GM12878 (cell line): ENCODE measurements around the gene OOSP3. TPM values are rescaled to one million over a fixed set of nuclear protein-coding genes. Genes with fewer than 3 reads are reported as not detected.
"Not testable (repeated sequence)": the region's sequence is repeated elsewhere in the genome, so short reads cannot be mapped to it uniquely, and the experiment has no call there.

ENCODE experiments used
- ATAC-seq: fragments of 200-7000 bp; cut with Tn5 transposase; 3 replicates; pipeline ENCODE4 v1.9.1; 2020; ENCODE audit warnings: mild to moderate bottlenecking, moderate library complexity
- BruUV-seq: library from RNA; stranded (reverse); fragments of 400-500 nt; replicated peaks from 2 replicates; lab custom pipeline; 2021; lab: Mats Ljungman, UMichigan
- CTCF ChIA-PET: fragments of 300-600 bp; sonication (Branson Sonifier 250); formaldehyde crosslinking; extraction: SDS; loops from one replicate; lab custom pipeline; 2021; ENCODE audit warnings: inconsistent platforms; lab: Yijun Ruan, JAX
- POLR2A ChIA-PET: fragments of 350-600 bp; formaldehyde crosslinking; extraction: SDS; loops from one replicate; lab custom pipeline; 2021; ENCODE audit warnings: inconsistent platforms; lab: Charles Lee
- RAD21 ChIA-PET: fragments of 300-600 bp; sonication (Branson Sonifier 250); formaldehyde crosslinking; loops from one replicate; lab custom pipeline; 2023; ENCODE audit warnings: antibody characterized with exemption; ENCODE audit not compliant: unreplicated experiment; lab: Charles Lee
- SMC1A ChIA-PET: fragments of 300-600 bp; sonication (Branson Sonifier 250); formaldehyde crosslinking; loops from one replicate; lab custom pipeline; 2023; ENCODE audit not compliant: unreplicated experiment, uncharacterized antibody; lab: Charles Lee
- DNase-seq: peaks from one replicate; pipeline ENCODE4 v3.0.0-alpha.2; 2011; ENCODE audit warnings: low read depth, low spot score
- FAIRE-seq: peaks from 3 replicates; lab custom pipeline; 2011; peaks lifted over from hg19 to GRCh38; lab: Jason Lieb, UNC
- H2AFZ ChIP-seq: 2 replicates; pipeline ENCODE4 v1.6.0; 2011; ENCODE audit warnings: low read depth, low read length, control low read depth; ENCODE audit not compliant: control insufficient read depth
- H3K27ac ChIP-seq: 2 replicates; pipeline ENCODE4 v1.5.1; 2011; ENCODE audit warnings: control low read depth; ENCODE audit not compliant: control insufficient read depth, insufficient read depth
- H3K27me3 ChIP-seq, 2 experiments: replicated peaks in 1 of 2; 2 replicates each; pipeline versions ENCODE4 v1.6.0 to v1.6.1; 2011; ENCODE audit warnings: low read length in 1 of 2; ENCODE audit not compliant: control insufficient read depth in 2 of 2, insufficient read depth in 2 of 2
- H3K36me3 ChIP-seq, 2 experiments: 2 replicates each; pipeline ENCODE4 v1.5.1; 2011; ENCODE audit warnings: low read length in 1 of 2; ENCODE audit not compliant: control insufficient read depth in 2 of 2, insufficient read depth in 2 of 2
- H3K4me1 ChIP-seq: 2 replicates; pipeline ENCODE4 v1.6.1; 2011; ENCODE audit warnings: mild to moderate bottlenecking, low read length, moderate library complexity, mixed read lengths; ENCODE audit not compliant: control insufficient read depth, insufficient read depth
- H3K4me2 ChIP-seq: 2 replicates; pipeline ENCODE4 v1.6.0; 2011; ENCODE audit warnings: control low read depth; ENCODE audit not compliant: control insufficient read depth, insufficient read depth
- H3K4me3 ChIP-seq: fragments of 200-600 bp; sonication (generic); 2 replicates; pipeline ENCODE4 v1.5.1; 2016
- H3K79me2 ChIP-seq: 2 replicates; pipeline ENCODE4 v1.6.0; 2011; ENCODE audit warnings: low read length; ENCODE audit not compliant: control insufficient read depth, insufficient read depth
- H3K9ac ChIP-seq: 2 replicates; pipeline ENCODE4 v1.8.0; 2011; ENCODE audit warnings: low read length, control low read depth, mixed read lengths; ENCODE audit not compliant: control insufficient read depth, insufficient read depth
- H3K9me3 ChIP-seq: replicated peaks from 3 replicates; pipeline ENCODE4 v1.5.1; 2011; ENCODE audit warnings: mild to moderate bottlenecking, low read length; ENCODE audit not compliant: control insufficient read depth, insufficient read depth
- H4K20me1 ChIP-seq: 2 replicates; pipeline ENCODE4 v1.6.0; 2011; ENCODE audit not compliant: control insufficient read depth, insufficient read depth
- CHD2 ChIP-seq: IDR thresholded peaks from 2 replicates; pipeline ENCODE4 v1.6.1; 2011; ENCODE audit warnings: low read depth, low read length, improper control_type of control experiment, borderline replicate concordance
- REST ChIP-seq: IDR thresholded peaks from 2 replicates; pipeline ENCODE4 v1.6.1; 2012; ENCODE audit warnings: mild to moderate bottlenecking, low read depth, low read length
- SMAD1 ChIP-seq: fragments of 450-650 bp; IDR thresholded peaks from 2 replicates; pipeline ENCODE4 v1.6.1; 2018; ENCODE audit warnings: mild to moderate bottlenecking, low read depth; ENCODE audit not compliant: partially characterized antibody
- YY1 ChIP-seq: IDR thresholded peaks from 2 replicates; pipeline ENCODE4 v1.6.1; 2011; ENCODE audit warnings: low read depth, mild to moderate bottlenecking, low read length
- ZBED1 ChIP-seq: IDR thresholded peaks from 2 replicates; pipeline ENCODE4 v1.6.1; 2016; ENCODE audit warnings: borderline replicate concordance
- ZZZ3 ChIP-seq: IDR thresholded peaks from 2 replicates; pipeline ENCODE4 v1.6.1; 2011; ENCODE audit warnings: low read depth; ENCODE audit not compliant: control insufficient read depth, insufficient read length
- WGBS: methylation state at CpG from one replicate; pipeline ENCODE4 v1.1.6; 2016; ENCODE audit warnings: low lambda C conversion rate; ENCODE audit not compliant: insufficient replicate concordance, insufficient coverage; ENCODE audit errors: missing lambda C conversion rate; 5-methylcytosine and 5-hydroxymethylcytosine counted together
- in situ Hi-C: fragments of 300-500 bp; cut with MboI; formaldehyde crosslinking; loops from 9 replicates; pipeline ENCODE4 v1.14.3; 2018; ENCODE audit warnings: mixed read lengths
- intact Hi-C: fragments of 100-400 bp; cut with micrococcal nuclease; formaldehyde crosslinking; loops from one replicate; pipeline ENCODE4 v1.14.2; 2022; ENCODE audit not compliant: unreplicated experiment
- polyA plus RNA-seq, 11 experiments: library from polyadenylated mRNA; depleted of rRNA in 4 of 11; unstranded in 6 of 11; stranded (reverse) in 5 of 11; fragments of >200 nt; fragmentation: Nextera tagmentation in 4 of 11; fragmentation: Illumina TruSeq in 1 of 11; extraction: Ambion mirVana in 4 of 11; extraction: Trizol in 1 of 11; gene quantifications; 1 replicate in 1 of 11; 2 replicates in 10 of 11; pipeline versions ENCODE4 v1.2.1 to v1.2.3, GENCODE V29; 2011 to 2016; ENCODE audit warnings: inconsistent platforms in 2 of 11, missing spikeins in 2 of 11, low read depth in 1 of 11
- total RNA-seq, 4 experiments: library from RNA; depleted of rRNA in 3 of 4; stranded (reverse); fragments of >200 nt in 3 of 4; fragmentation: Illumina TruSeq in 1 of 4; extraction: Trizol in 1 of 4; gene quantifications; 2 replicates each; pipeline versions ENCODE4 v1.2.1 to v1.2.3, GENCODE V29; 2013 to 2021

OOSP3 gene
- total and polyA plus RNA-seq, 10 of the 15 experiments (the other 5 are each of a cell fraction or from before 2014, with no cell fraction given) = 0.07 TPM; not detected in 9

- H3K4me2 ChIP-seq, H2AFZ ChIP-seq, FAIRE-seq, H3K4me1 ChIP-seq, H4K20me1 ChIP-seq, SMC1A ChIA-PET, in situ Hi-C loops, CTCF ChIA-PET, H3K4me3 ChIP-seq, H3K9ac ChIP-seq, H3K9me3 ChIP-seq, POLR2A ChIA-PET, intact Hi-C loops, H3K79me2 ChIP-seq, H3K27ac ChIP-seq, BruUV-seq, H3K27me3 ChIP-seq, RAD21 ChIA-PET, H3K36me3 ChIP-seq, ATAC-seq, DNase-seq: not testable (repeated sequence)
- 37% methylated on average over 5 of the region's 5 CpGs for WGBS
These were observed 27.2 kb upstream of the OOSP3 start for GRCh38 chr11:59851416-59851815.

GRCh38 chr11:59854871-59855270 lies 23.7 kb upstream of the OOSP3 start:
- Histone ChIP-seq H2AFZ (no peak overlapping the region), H3K36me3 (no peaks in the 10 kb centered on the region), H4K20me1 (no peaks in the 10 kb centered on the region), H3K79me2 (no peaks in the 10 kb centered on the region), H3K4me1 (no peaks in the 10 kb centered on the region), H3K27ac (no peak overlapping the region), H3K4me3 (no peak overlapping the region), H3K27me3 (no peaks in the 10 kb centered on the region), H3K9ac (no peak overlapping the region), H3K9me3 (no peaks in the 10 kb centered on the region), H3K4me2 (no peak overlapping the region)
- RAD21 ChIA-PET = no interaction called here
- CTCF ChIA-PET = no interaction called here
- no peak for FAIRE-seq
- SMC1A ChIA-PET = no interaction called here
- in situ Hi-C loops (no loop called here), intact Hi-C loops (no loop called here)
- no TSS peak for BruUV-seq
- ATAC-seq = no peak
- no peak for DNase-seq
- 3% methylated on average over 2 of the region's 2 CpGs for WGBS
- TF ChIP-seq ZBED1 = no peak
- TF ChIP-seq YY1 = no peak
- no peak for TF ChIP-seq REST
- no peak for TF ChIP-seq ZZZ3
- no peak for TF ChIP-seq SMAD1
- no peak for TF ChIP-seq CHD2
- POLR2A ChIA-PET = no interaction called here
